Measurements from ENCODE around the gene SEH1L.

GRCh38 chr18:12906119-12906518, 41.7 kb upstream of the SEH1L start:
- TF ChIP-seq E2F4 (IDR thresholded peaks at IDR 0.05; ENCODE audit: low read depth, low read length) (no peak), EZH2 (IDR thresholded peaks at IDR 0.05; ENCODE audit: borderline replicate concordance, control insufficient read depth, low read depth, low read length) (no peak), POLR2AphosphoS5 (IDR thresholded peaks at IDR 0.05; ENCODE audit: low read length) (no peak), RELB (IDR thresholded peaks at IDR 0.05; ENCODE audit: low read depth) (no peak), PRDM15 (CRISPR knock-in tag; IDR thresholded peaks at IDR 0.05) (no peak), CTCF (IDR thresholded peaks at IDR 0.05 in 2 of 3, conservative IDR thresholded peaks at IDR 0.05 in 1 of 3; ENCODE audit: control insufficient read depth in 2 of 3, extremely low read depth in 1 of 3, insufficient read depth in 1 of 3, low read depth in 3 of 3, low read length in 3 of 3) (no peak), POLR2A (IDR thresholded peaks at IDR 0.05; ENCODE audit: low read depth, low read length) (no peak)
